Endodermal cell (in vitro differentiated cells): Measurements from ENCODE around the gene RPS27A. TPM values are rescaled to one million over a fixed set of nuclear protein-coding genes. Genes with fewer than 3 reads are reported as not detected.

ENCODE experiments used
- DNase-seq: peaks from one replicate; pipeline ENCODE4 v3.0.0-alpha.2; 2017
- H3K27ac ChIP-seq: 2 replicates; pipeline ENCODE4 v1.5.1; 2013; ENCODE audit warnings: mild to moderate bottlenecking, low read depth, low read length, moderate library complexity
- H3K27me3 ChIP-seq: 2 replicates; pipeline ENCODE4 v1.6.1; 2013; ENCODE audit warnings: mild to moderate bottlenecking, low read length, moderate library complexity; ENCODE audit not compliant: insufficient read depth, control insufficient read depth, poor library complexity, severe bottlenecking
- H3K36me3 ChIP-seq: 2 replicates; pipeline ENCODE4 v1.7.0; 2013; ENCODE audit warnings: mild to moderate bottlenecking, low read length, moderate library complexity; ENCODE audit not compliant: control insufficient read depth, insufficient read depth
- H3K4me1 ChIP-seq: one replicate; pipeline ENCODE4 v1.7.0; 2013; ENCODE audit warnings: low read length; ENCODE audit not compliant: control insufficient read depth, insufficient read depth
- H3K4me3 ChIP-seq: 2 replicates; pipeline ENCODE4 v1.5.1; 2013; ENCODE audit warnings: mild to moderate bottlenecking, low read length, moderate library complexity
- H3K9ac ChIP-seq: 2 replicates; pipeline ENCODE4 v1.6.1; 2013; ENCODE audit warnings: mild to moderate bottlenecking, low read length, moderate library complexity; ENCODE audit not compliant: poor library complexity, severe bottlenecking; ENCODE audit errors: extremely low read depth
- H3K9me3 ChIP-seq: 2 replicates; pipeline ENCODE4 v1.6.1; 2013; ENCODE audit warnings: mild to moderate bottlenecking, low read length, moderate library complexity; ENCODE audit not compliant: control insufficient read depth
- H3K27ac Mint-ChIP-seq: 2 replicates; pipeline ENCODE4 v1.8.0; 2020; ENCODE audit warnings: mixed read lengths
- H3K27me3 Mint-ChIP-seq: 2 replicates; pipeline ENCODE4 v1.8.0; 2021; ENCODE audit warnings: mild to moderate bottlenecking, mixed read lengths; ENCODE audit not compliant: insufficient read depth
- H3K36me3 Mint-ChIP-seq: 2 replicates; pipeline ENCODE4 v1.8.0; 2020; ENCODE audit warnings: low read depth, mixed read lengths
- H3K4me1 Mint-ChIP-seq: 2 replicates; pipeline ENCODE4 v1.8.0; 2020; ENCODE audit warnings: mixed read lengths
- H3K4me3 Mint-ChIP-seq: 2 replicates; pipeline ENCODE4 v1.8.0; 2020; ENCODE audit warnings: mild to moderate bottlenecking, moderate library complexity, mixed read lengths
- H3K9me3 Mint-ChIP-seq: 2 replicates; pipeline ENCODE4 v1.8.0; 2020; ENCODE audit warnings: mild to moderate bottlenecking, mixed read lengths
- WGBS, 2 experiments: methylation state at CpG; one replicate each; pipeline versions ENCODE4 v1.1.5 to v1.1.7; 2013; ENCODE audit warnings: missing lambda C conversion rate in 2 of 2, mixed read lengths in 1 of 2; ENCODE audit not compliant: insufficient coverage in 1 of 2, insufficient read length in 1 of 2; 5-methylcytosine and 5-hydroxymethylcytosine counted together
- total RNA-seq, 2 donors: library from RNA; stranded (reverse); fragmentation: NEBNext Ultra II Directional in 1 of 2; extraction: Animal tissue kit (Norgen Biotek cat#: 25700) in 1 of 2; gene quantifications; 2 replicates in 1 of 2; 3 replicates in 1 of 2; pipeline ENCODE4 v1.2.1, GENCODE V29; 2021
- TF ChIP-seq, protein P1 (sequence below): fragments of 200-600 bp; sonication (generic); conservative IDR thresholded peaks from 2 replicates; pipeline ENCODE4 v1.5.0; 2021; ENCODE audit warnings: antibody characterized with exemption, mild to moderate bottlenecking

The RPS27A gene
- total RNA-seq, 2 donors from 2014 or later = 1,231 to 1,254 TPM

DNA sequence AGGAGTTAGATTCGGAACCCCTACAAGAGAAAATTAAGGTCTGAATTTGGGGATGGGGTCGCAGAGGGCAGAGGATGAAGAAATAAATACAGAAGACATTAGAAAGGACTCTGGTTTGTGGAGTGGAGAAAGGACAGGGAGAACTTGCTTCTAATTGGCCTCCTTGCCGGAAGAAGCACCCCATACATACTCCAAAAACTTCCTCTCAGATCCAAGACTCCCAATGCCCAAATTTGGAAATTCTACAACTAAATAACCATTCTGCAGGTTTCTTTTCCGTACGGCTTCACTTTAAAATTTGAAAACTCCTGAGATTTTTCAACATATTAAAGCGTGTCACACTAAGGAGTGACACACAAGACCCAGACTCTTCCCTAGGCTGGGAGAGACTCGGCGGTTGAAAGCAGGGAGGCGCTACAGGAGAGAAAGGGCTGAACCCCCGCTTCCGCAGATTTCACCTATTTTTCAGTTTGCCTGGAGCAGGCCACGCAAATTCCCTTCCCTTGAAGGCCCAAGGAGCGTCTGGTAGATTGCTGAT, 873 bp upstream of the RPS27A start:
- TF ChIP-seq, protein P1, sequence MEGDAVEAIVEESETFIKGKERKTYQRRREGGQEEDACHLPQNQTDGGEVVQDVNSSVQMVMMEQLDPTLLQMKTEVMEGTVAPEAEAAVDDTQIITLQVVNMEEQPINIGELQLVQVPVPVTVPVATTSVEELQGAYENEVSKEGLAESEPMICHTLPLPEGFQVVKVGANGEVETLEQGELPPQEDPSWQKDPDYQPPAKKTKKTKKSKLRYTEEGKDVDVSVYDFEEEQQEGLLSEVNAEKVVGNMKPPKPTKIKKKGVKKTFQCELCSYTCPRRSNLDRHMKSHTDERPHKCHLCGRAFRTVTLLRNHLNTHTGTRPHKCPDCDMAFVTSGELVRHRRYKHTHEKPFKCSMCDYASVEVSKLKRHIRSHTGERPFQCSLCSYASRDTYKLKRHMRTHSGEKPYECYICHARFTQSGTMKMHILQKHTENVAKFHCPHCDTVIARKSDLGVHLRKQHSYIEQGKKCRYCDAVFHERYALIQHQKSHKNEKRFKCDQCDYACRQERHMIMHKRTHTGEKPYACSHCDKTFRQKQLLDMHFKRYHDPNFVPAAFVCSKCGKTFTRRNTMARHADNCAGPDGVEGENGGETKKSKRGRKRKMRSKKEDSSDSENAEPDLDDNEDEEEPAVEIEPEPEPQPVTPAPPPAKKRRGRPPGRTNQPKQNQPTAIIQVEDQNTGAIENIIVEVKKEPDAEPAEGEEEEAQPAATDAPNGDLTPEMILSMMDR = no peak
- Mint-ChIP-seq H3K9me3 (no peaks in the 10 kb centered on the region), H3K36me3 (peaks cover 49% of the 10 kb centered on the region), H3K4me1 (peaks cover 26% of the 10 kb centered on the region), H3K4me3 (peak overlapping the region; percentile 96), H3K27me3 (no peaks in the 10 kb centered on the region), H3K27ac (peak overlapping the region; percentile 98)
- Histone ChIP-seq H3K4me1 (peaks cover 2% of the 10 kb centered on the region), H3K27me3 (no peaks in the 10 kb centered on the region), H3K4me3 (peak overlapping the region; percentile 99), H3K27ac (peak overlapping the region; percentile 89), H3K9me3 (no peaks in the 10 kb centered on the region), H3K9ac (peak overlapping the region; percentile 98), H3K36me3 (peaks cover 39% of the 10 kb centered on the region)
- DNase-seq = no peak
- WGBS, 2 experiments = 8 to 10% methylated on average over 7 to 13 of the region's 13 CpGs

DNA sequence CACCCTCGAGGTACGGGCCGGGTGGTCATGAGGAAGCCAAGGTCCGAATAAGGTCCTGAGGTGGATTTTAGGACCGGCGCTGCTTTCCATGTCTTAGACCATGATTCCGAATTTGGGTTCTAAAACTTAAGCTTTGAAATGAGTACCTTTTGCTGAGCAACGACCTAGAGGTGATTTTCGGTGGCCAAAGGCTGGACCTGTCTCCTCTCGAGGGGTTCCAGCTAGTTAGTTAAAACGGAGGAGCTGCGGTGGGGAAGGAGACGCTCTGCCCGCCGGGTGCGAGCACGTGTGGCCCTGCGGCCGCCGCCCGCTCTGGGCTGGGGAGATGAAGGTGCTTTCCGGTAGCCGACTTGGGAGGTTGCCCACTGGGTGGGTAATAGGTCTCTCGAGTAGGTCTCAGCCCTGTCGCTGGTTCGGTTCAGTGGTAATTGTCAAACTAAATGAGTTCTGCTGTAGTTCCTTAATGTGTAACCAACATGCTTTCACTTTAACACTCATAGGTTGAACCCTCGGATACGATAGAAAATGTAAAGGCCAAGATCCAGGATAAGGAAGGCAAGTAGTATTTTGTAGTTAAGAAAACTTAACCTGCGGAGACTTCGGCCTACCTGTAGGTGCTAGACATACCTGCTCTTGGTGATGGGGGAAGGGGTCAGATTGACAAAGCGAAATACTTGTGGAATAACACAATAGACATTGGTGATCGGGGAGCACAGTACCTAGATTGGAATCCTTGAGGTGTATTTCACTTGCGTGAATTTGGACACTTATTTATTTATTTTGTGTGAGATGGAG, 572 bp downstream of the RPS27A start:
- TF ChIP-seq, protein P1 = no peak
- Histone ChIP-seq H3K27ac (peak overlapping the region; percentile 40), H3K27me3 (no peaks in the 10 kb centered on the region), H3K4me1 (peaks cover 2% of the 10 kb centered on the region), H3K36me3 (peaks cover 44% of the 10 kb centered on the region), H3K9ac (peak overlapping the region; percentile 98), H3K9me3 (no peaks in the 10 kb centered on the region), H3K4me3 (peak overlapping the region; percentile 99)
- peaks cover 50% of the 10 kb centered on the region for H3K36me3 Mint-ChIP-seq
- H3K27ac Mint-ChIP-seq = peak overlapping the region; percentile 98
- no peaks in the 10 kb centered on the region for H3K9me3 Mint-ChIP-seq
- peaks cover 22% of the 10 kb centered on the region for H3K4me1 Mint-ChIP-seq
- WGBS, 2 experiments = 4 to 5% methylated on average over 24 to 33 of the region's 33 CpGs
- no peaks in the 10 kb centered on the region for H3K27me3 Mint-ChIP-seq
- peak; percentile 48 for DNase-seq
- peak overlapping the region; percentile 96 for H3K4me3 Mint-ChIP-seq

DNA sequence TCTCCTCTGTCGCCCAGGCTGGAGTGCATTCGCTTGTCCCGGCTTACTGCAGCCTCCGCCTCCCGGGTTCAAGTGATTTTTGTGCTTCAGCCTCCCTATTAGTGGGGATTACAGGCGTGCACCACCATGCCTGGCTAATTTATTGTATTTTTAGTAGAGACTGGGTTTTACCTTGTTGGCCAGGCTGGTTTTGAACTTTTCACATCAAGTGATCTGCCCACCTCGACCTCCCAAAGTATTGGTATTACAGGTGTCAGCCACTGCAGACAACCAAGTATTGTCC, 1.1 kb downstream of the RPS27A start:
- 60 to 66% methylated on average over 1 to 7 of the region's 7 CpGs for WGBS, 2 experiments
- Histone ChIP-seq H3K36me3 (peaks cover 44% of the 10 kb centered on the region), H3K27me3 (no peaks in the 10 kb centered on the region), H3K9me3 (no peaks in the 10 kb centered on the region), H3K27ac (no peak overlapping the region), H3K9ac (peak overlapping the region; percentile 98), H3K4me3 (peak overlapping the region; percentile 99), H3K4me1 (peaks cover 2% of the 10 kb centered on the region)
- Mint-ChIP-seq H3K36me3 (peaks cover 53% of the 10 kb centered on the region), H3K27me3 (no peaks in the 10 kb centered on the region), H3K4me3 (peak overlapping the region; percentile 96), H3K9me3 (no peaks in the 10 kb centered on the region), H3K4me1 (peaks cover 22% of the 10 kb centered on the region), H3K27ac (peak overlapping the region; percentile 98)
- no peak for DNase-seq
- TF ChIP-seq, protein P1 = no peak
